K562 treated with DMSO at 1 percent for 48 hours (cell line): ENCODE data around the gene SPRR4. TPM values are rescaled to one million over a fixed set of nuclear protein-coding genes. Genes with fewer than 3 reads are reported as not detected.

ENCODE experiments used
- total RNA-seq: library from RNA; unstranded; fragments of 300-600 nt; gene quantifications from 2 replicates; pipeline ENCODE4 v1.2.3, GENCODE V29; 2022; ENCODE audit warnings: low replicate concordance; ENCODE audit errors: extremely low read depth

SPRR4 gene
- total RNA-seq = not detected in 2 replicates

GRCh38 chr1:152970495-152970894, at the start of gene SPRR4:
Gene SPRR4, plus strand, starts transcription at chr1:152970648. Its CDS starts 1,243 bp downstream, at chr1:152971891.

GRCh38 chr1:152946651-152947256, 23.7 kb upstream of the SPRR4 start, which contains the start of gene SPRR5:
Gene SPRR5, plus strand, starts transcription at chr1:152947206. Its CDS starts 1,349 bp downstream, at chr1:152948555.

GRCh38 chr1:152983743-152984142, 13.3 kb downstream of the SPRR4 start, which contains the start of gene SPRR1A:
Gene SPRR1A, plus strand, starts transcription at chr1:152984081. Its CDS starts 1,150 bp downstream, at chr1:152985231.

GRCh38 chr1:153001382-153001781, 30.9 kb downstream of the SPRR4 start, which contains the start of gene SPRR3:
Gene SPRR3, plus strand, starts transcription at chr1:153001749. Its CDS starts 1,272 bp downstream, at chr1:153003021.

Other genes with a start within 250 kb of the SPRR4 start
- gene KPRP, start 212.6 kb upstream of the SPRR4 start, total RNA-seq = not detected in 2 replicates
- not detected in 2 replicates for gene LCE1F, start 195.5 kb upstream of the SPRR4 start, total RNA-seq
- gene LCE1E, start 184.4 kb upstream of the SPRR4 start, total RNA-seq = not detected in 2 replicates
- gene LCE1D, start 173.9 kb upstream of the SPRR4 start, total RNA-seq = not detected in 2 replicates
- gene LCE1C, start 164.0 kb upstream of the SPRR4 start, total RNA-seq = not detected in 2 replicates
- gene LCE1B, start 158.7 kb upstream of the SPRR4 start, total RNA-seq = not detected in 2 replicates
- not detected in 2 replicates for gene LCE1A, start 143.2 kb upstream of the SPRR4 start, total RNA-seq
- gene LCE6A, start 127.8 kb upstream of the SPRR4 start, total RNA-seq = not detected in 2 replicates
- gene LCE7A, start 110.7 kb upstream of the SPRR4 start, total RNA-seq = not detected in 2 replicates
- not detected in 2 replicates for gene SMCP, start 92.3 kb upstream of the SPRR4 start, total RNA-seq
- not detected in 2 replicates for gene IVL, start 62.1 kb upstream of the SPRR4 start, total RNA-seq
- gene SPRR5, start 23.4 kb upstream of the SPRR4 start, total RNA-seq = not detected in 2 replicates
- gene SPRR1A, start 13.4 kb downstream of the SPRR4 start, total RNA-seq = not detected in 2 replicates
- not detected in 2 replicates for gene SPRR3, start 31.1 kb downstream of the SPRR4 start, total RNA-seq
- not detected in 2 replicates for gene SPRR1B, start 60.6 kb downstream of the SPRR4 start, total RNA-seq
- not detected in 2 replicates for gene SPRR2D, start 70.5 kb downstream of the SPRR4 start, total RNA-seq
- not detected in 2 replicates for gene SPRR2A, start 86.9 kb downstream of the SPRR4 start, total RNA-seq
- not detected in 2 replicates for gene SPRR2B, start 101.0 kb downstream of the SPRR4 start, total RNA-seq
- gene SPRR2E, start 123.9 kb downstream of the SPRR4 start, total RNA-seq = not detected in 2 replicates
- gene SPRR2F, start 142.9 kb downstream of the SPRR4 start, total RNA-seq = not detected in 2 replicates
- gene SPRR2G, start 180.2 kb downstream of the SPRR4 start, total RNA-seq = not detected in 2 replicates
- gene LELP1, start 232.8 kb downstream of the SPRR4 start, total RNA-seq = not detected in 2 replicates
- not detected in 2 replicates for gene PRR9, start 246.9 kb downstream of the SPRR4 start, total RNA-seq